PC-3 (cell line): ENCODE results near the gene IL17REL. TPM values are rescaled to one million over a fixed set of nuclear protein-coding genes. Genes with fewer than 3 reads are reported as not detected.

ENCODE experiments used
- ATAC-seq: fragments of 200-7000 bp; cut with Tn5 transposase; 2 replicates; pipeline ENCODE4 v1.9.1; 2020; ENCODE audit warnings: mild to moderate bottlenecking, moderate library complexity
- BruUV-seq: library from RNA; stranded (reverse); fragments of 400-500 nt; replicated peaks from 2 replicates; lab custom pipeline; 2021; lab: Mats Ljungman, UMichigan
- CTCF ChIA-PET: fragments of 300-600 bp; sonication (Branson Sonifier 250); formaldehyde crosslinking; loops from one replicate; lab custom pipeline; 2022; ENCODE audit warnings: antibody characterized with exemption; lab: Charles Lee
- POLR2A ChIA-PET: fragments of 300-600 bp; sonication (Branson Sonifier 250); formaldehyde crosslinking; loops from one replicate; lab custom pipeline; 2022; ENCODE audit warnings: antibody characterized with exemption; ENCODE audit not compliant: unreplicated experiment; lab: Charles Lee
- DNase-seq: peaks from one replicate; pipeline ENCODE4 v3.0.0-alpha.2; 2015
- H2AFZ ChIP-seq: fragments of 300-600 bp; sonication (generic); 2 replicates; pipeline ENCODE4 v1.6.0; 2016; ENCODE audit warnings: antibody characterized with exemption, low read length
- H3F3A ChIP-seq: fragments of 300-600 bp; sonication (generic); one replicate; pipeline ENCODE4 v1.6.0; 2017; ENCODE audit warnings: antibody characterized with exemption, low read length, control low read depth, mild to moderate bottlenecking; ENCODE audit not compliant: unreplicated experiment
- H3K27ac ChIP-seq: fragments of 300-600 bp; sonication (generic); 2 replicates; pipeline ENCODE4 v1.5.1; 2016; ENCODE audit warnings: mild to moderate bottlenecking, low read length
- H3K27me3 ChIP-seq: fragments of 300-600 bp; sonication (generic); 2 replicates; pipeline ENCODE4 v1.6.1; 2016; ENCODE audit warnings: low read length, mixed read lengths
- H3K36me3 ChIP-seq: fragments of 300-600 bp; sonication (generic); 2 replicates; pipeline ENCODE4 v1.6.1; 2016; ENCODE audit warnings: low read depth, mixed run types, low read length, mixed read lengths
- H3K4me1 ChIP-seq: fragments of 300-600 bp; sonication (generic); 2 replicates; pipeline ENCODE4 v1.5.1; 2016; ENCODE audit warnings: low read length; ENCODE audit not compliant: insufficient read depth
- H3K4me2 ChIP-seq: fragments of 300-600 bp; sonication (generic); 2 replicates; pipeline ENCODE4 v1.6.0; 2016; ENCODE audit warnings: low read length
- H3K4me3 ChIP-seq: fragments of 300-600 bp; sonication (generic); 2 replicates; pipeline ENCODE4 v1.5.1; 2016; ENCODE audit warnings: mild to moderate bottlenecking, low read length, mixed read lengths
- H3K79me2 ChIP-seq: fragments of 300-600 bp; sonication (generic); 2 replicates; pipeline ENCODE4 v1.6.1; 2017; ENCODE audit warnings: low read length, mixed read lengths
- H3K9ac ChIP-seq: fragments of 300-600 bp; sonication (generic); 2 replicates; pipeline ENCODE4 v1.6.0; 2016; ENCODE audit warnings: mild to moderate bottlenecking, low read length
- H3K9me2 ChIP-seq: fragments of 300-600 bp; sonication (generic); replicated peaks from 2 replicates; pipeline ENCODE4 v1.6.1; 2016; ENCODE audit warnings: mixed run types, low read length, mixed read lengths
- H3K9me3 ChIP-seq: fragments of 300-600 bp; sonication (generic); 2 replicates; pipeline ENCODE4 v1.6.1; 2016; ENCODE audit warnings: low read length, mixed read lengths
- H4K20me1 ChIP-seq: fragments of 300-600 bp; sonication (generic); 2 replicates; pipeline ENCODE4 v1.6.1; 2016; ENCODE audit warnings: low read length, mixed read lengths
- CTCF ChIP-seq: fragments of 300-600 bp; sonication (generic); conservative IDR thresholded peaks from 2 replicates; pipeline ENCODE4 v1.5.1; 2017; ENCODE audit warnings: antibody characterized with exemption, low read depth, mild to moderate bottlenecking, low read length
- EZH2 ChIP-seq: fragments of 300-600 bp; sonication (generic); IDR thresholded peaks from one replicate; pipeline ENCODE4 v1.6.1; 2017; ENCODE audit warnings: antibody characterized with exemption, mild to moderate bottlenecking, low read length; ENCODE audit not compliant: unreplicated experiment
- EZH2phosphoT487 ChIP-seq: fragments of 300-600 bp; sonication (generic); IDR thresholded peaks from 2 replicates; pipeline ENCODE4 v1.6.1; 2018; ENCODE audit warnings: mild to moderate bottlenecking, antibody characterized with exemption, low read length, borderline replicate concordance
- intact Hi-C: fragments of 100-400 bp; cut with micrococcal nuclease; formaldehyde crosslinking; loops from 2 replicates; pipeline ENCODE4 v1.9.0; 2023
- total RNA-seq: library from RNA; depleted of rRNA; stranded (reverse); fragments of >200 nt; gene quantifications from 2 replicates; pipeline ENCODE4 v1.2.3, GENCODE V29; 2014

Gene IL17REL
- total RNA-seq, 1 experiment from 2014 or later: 0.04 TPM

DNA sequence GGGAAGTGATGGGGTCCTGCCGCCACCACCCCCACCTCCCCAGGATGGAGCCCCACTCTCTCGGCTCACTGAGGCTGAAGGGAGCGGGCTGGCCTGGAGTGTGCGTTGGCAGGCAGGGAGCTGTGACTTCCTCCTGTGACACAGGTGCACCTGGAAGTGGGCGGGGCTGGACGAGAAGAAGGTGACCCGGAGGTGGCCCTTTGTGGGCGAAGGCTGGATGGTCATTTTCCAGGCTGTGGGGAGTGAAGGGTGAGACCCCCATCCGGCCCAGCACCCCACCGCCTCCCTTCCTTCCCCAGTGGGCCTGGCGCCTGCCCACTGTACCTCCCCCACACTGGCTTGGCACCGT lies 15.3 kb downstream of the IL17REL start:
- no TSS peak for BruUV-seq
- POLR2A ChIA-PET: no interaction called here
- TF ChIP-seq EZH2 (no peak), CTCF (no peak), EZH2phosphoT487 (no peak)

GRCh38 chr22:49996518-49997250 lies 15.9 kb downstream of the IL17REL start:
- ATAC-seq: no peak
- no peak overlapping the region for H3K27ac ChIP-seq

More for the DNA sequence above, 15.3 kb downstream of the IL17REL start:
- H3K27ac ChIP-seq: no peak overlapping the region
- CTCF ChIA-PET: no interaction called here
- H4K20me1 ChIP-seq: no peaks in the 10 kb centered on the region
- H3K36me3 ChIP-seq: no peaks in the 10 kb centered on the region
- H3K9me3 ChIP-seq: no peaks in the 10 kb centered on the region
- no peaks in the 10 kb centered on the region for H3K4me1 ChIP-seq
- no peaks in the 10 kb centered on the region for H3K9me2 ChIP-seq
- no peak for ATAC-seq
- H3K4me3 ChIP-seq: no peak overlapping the region
- intact Hi-C loops: no loop called here
- no peak overlapping the region for H3K4me2 ChIP-seq
- H3K27me3 ChIP-seq: no peaks in the 10 kb centered on the region
- no peaks in the 10 kb centered on the region for H3F3A ChIP-seq
- H3K79me2 ChIP-seq: no peaks in the 10 kb centered on the region
- H2AFZ ChIP-seq: no peak overlapping the region
- DNase-seq: no peak
- no peak overlapping the region for H3K9ac ChIP-seq

DNA sequence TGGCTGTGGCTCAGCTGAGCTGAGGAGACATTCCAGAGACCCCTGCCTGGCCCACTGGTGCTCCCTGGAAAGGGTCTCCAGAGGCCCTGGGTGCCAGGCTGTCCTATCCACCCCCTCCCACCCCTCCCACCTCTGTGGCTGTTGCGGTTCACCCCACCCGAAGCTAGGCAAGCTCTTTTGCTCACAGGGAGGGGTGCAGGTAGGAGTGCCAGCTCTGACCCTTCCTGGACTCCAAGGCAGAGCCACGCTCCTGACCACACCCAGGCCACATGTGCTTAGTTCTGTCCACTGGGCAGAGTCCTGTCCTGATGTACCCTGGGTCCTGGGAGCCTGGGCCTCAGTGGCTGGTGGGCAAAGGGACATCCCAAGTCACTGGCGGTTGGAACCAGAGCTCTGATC lies 16.4 kb downstream of the IL17REL start:
- H3K4me1 ChIP-seq: no peaks in the 10 kb centered on the region
- no peak overlapping the region for H2AFZ ChIP-seq
- H3K4me2 ChIP-seq: no peak overlapping the region

More at GRCh38 chr22:49996518-49997250, 15.9 kb downstream of the IL17REL start:
- Histone ChIP-seq H3K4me2 (no peak overlapping the region), H3K9me2 (no peaks in the 10 kb centered on the region), H3K79me2 (no peaks in the 10 kb centered on the region), H4K20me1 (no peaks in the 10 kb centered on the region), H3F3A (no peaks in the 10 kb centered on the region), H3K9ac (no peak overlapping the region), H3K4me1 (no peaks in the 10 kb centered on the region), H3K27me3 (no peaks in the 10 kb centered on the region), H3K4me3 (no peak overlapping the region), H3K36me3 (no peaks in the 10 kb centered on the region), H3K9me3 (no peaks in the 10 kb centered on the region), H2AFZ (no peak overlapping the region)
- ChIA-PET POLR2A (no interaction called here), CTCF (no interaction called here)
- TF ChIP-seq EZH2: no peak
- TF ChIP-seq EZH2phosphoT487: no peak
- no TSS peak for BruUV-seq
- intact Hi-C loops: no loop called here
- no peak for DNase-seq

More for the DNA sequence above, 16.4 kb downstream of the IL17REL start:
- TF ChIP-seq EZH2phosphoT487 (no peak), CTCF (no peak), EZH2 (no peak)
- H3K36me3 ChIP-seq: no peaks in the 10 kb centered on the region
- no peaks in the 10 kb centered on the region for H3K27me3 ChIP-seq
- CTCF ChIA-PET: no interaction called here
- no TSS peak for BruUV-seq
- ATAC-seq (no peak), DNase-seq (no peak)
- H4K20me1 ChIP-seq: no peaks in the 10 kb centered on the region
- H3K9me2 ChIP-seq: no peaks in the 10 kb centered on the region
- POLR2A ChIA-PET: no interaction called here
- peaks cover 3% of the 10 kb centered on the region; the same call in 1 of the 2 replicates for H3K9me3 ChIP-seq
- H3F3A ChIP-seq: no peaks in the 10 kb centered on the region
- H3K9ac ChIP-seq: no peak overlapping the region
- no peak overlapping the region for H3K27ac ChIP-seq
- H3K79me2 ChIP-seq: no peaks in the 10 kb centered on the region
- H3K4me3 ChIP-seq: no peak overlapping the region
- intact Hi-C loops: no loop called here
